GM18526 (cell line): Measurements from ENCODE around the gene RNF212.

ENCODE experiments used
- POLR2A ChIP-seq: IDR thresholded peaks from 3 replicates; pipeline ENCODE4 v1.6.1; 2011; ENCODE audit not compliant: insufficient read length; ENCODE audit errors: extremely low read depth

RNF212 gene

DNA sequence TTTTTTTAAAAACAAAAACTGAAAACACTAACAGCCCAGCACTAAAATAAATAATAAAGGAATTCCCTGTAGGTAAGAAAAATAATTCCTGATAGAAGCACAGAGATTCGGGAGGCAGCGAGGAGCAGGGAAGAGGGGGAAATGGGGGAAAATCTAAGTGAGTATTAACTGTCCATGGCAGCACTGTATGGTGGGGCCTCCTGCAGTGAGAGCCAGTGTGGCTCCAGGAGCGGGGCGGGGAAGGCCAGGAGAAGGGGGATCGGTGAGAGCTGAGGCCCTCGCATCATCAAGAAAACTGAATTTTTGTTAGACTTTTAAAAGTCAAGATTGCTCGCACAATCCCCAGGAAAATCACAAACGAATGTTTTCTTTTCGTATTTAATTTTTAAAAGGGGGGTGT is 14.1 kb downstream of the RNF212 start:
- TF ChIP-seq POLR2A: no peak

DNA sequence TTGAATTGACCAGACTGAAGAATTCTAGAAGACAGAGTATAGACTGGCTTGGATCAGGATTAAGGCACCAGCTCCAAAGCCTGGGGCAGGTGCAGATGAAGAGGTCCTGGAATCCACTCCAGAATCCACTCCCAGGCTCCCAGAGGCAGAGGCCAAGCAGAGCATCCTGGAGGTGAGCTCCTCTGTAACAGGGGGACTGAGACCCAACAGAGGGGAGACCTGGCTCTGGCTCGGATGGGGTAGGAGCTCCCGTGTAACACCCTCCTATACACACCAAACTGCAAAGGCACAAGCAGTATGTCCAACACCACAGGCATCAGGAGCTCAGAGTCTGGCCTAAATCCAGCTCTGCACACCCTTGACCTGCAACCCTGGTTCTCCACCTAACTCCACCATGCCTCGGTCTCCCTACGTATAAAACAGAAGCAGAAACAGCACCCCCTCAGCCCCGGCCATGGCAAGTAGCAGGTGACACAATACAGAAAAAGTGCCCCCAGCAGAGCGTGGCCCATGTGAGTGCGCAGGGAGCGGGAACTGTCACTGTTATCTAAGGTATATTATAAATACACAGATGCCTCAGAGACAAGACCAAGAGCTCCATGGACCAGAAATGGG is 14.9 kb downstream of the RNF212 start:
- TF ChIP-seq POLR2A: no peak

- no peak for TF ChIP-seq POLR2A
Observed at GRCh38 chr4:1097553-1097952, 15.8 kb downstream of the RNF212 start.

DNA sequence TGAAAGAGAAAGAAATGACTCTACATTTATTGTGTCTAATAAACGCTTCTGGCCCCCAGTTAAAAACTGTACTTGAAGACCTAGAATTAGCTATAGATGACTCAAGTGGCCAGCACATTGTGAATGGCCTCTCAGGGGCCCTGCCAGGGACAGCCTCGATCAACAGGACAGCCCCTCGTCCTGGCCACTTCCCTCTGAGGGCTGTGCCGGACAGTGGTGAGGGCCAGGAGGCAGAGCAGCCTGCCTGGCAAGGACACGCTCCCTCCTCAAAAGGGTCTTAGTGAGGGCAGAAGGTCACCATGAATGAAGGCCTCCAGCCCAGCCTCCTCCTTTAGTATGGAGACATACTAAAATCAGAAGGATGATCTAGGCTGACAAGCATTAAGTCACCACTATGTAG is 16.5 kb downstream of the RNF212 start:
- no peak for TF ChIP-seq POLR2A

DNA sequence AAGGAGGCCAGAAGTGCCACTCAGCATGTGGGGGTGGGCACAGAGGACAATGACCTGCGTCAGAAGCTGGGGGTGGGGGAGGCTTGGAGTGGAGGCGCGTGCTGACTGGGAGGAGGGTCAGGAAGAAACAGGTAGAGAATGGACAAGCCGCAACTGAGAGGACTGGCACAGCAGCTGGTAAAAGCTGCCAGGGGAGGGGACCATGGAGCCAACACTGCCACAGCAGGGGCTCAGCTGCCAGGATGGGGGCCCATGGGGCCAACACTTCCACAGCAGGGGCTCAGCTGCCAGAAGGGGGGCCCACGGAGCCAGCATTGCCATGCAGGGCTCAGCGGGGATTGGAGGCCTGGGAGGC is 19.1 kb downstream of the RNF212 start:
- TF ChIP-seq POLR2A: no peak

DNA sequence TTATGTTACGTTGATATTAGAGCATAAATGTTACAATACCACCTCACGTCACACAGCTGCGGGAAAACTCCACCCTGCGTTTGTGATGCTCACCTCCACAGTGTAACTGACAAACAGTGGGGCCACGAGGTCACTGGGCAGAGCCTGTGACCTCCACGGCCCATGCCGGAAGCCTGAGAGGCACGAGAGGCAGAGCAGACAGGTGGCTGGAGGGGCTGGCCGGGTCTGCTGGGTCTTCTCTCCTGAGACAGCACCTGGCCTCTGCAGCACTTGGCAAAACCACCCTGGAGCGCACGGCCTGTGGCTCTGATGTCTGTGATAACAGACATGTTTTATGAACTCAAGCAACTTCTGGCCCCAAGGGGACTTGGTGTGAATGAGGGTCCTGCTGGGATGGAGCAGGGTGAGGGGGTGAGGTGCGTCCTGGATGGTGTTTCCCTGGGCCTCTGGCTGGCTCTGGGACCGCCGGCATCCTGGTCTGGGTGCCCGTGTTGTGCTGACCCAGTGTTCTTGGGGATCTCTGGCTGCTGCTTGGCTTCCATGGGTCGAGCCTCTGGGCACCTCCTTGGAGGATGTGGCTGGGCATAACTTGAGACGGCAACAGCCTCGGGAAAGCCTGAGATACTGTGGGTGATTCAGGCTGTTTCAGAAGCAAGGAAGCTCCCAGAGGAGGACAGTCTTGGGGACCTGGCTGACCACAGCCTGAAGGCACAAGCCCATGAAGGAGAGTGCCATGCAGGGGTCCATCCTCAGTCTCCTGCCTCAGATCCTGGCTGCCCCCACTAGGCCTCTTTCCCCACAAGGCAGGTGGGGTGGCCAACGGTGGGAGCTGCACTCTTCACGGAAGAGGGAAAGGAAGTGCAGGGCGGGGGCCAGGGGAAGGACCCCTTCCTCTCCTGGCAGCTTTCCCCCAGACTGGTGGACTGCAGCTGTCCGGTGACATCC is 19.7 kb downstream of the RNF212 start:
- TF ChIP-seq POLR2A: no peak

DNA sequence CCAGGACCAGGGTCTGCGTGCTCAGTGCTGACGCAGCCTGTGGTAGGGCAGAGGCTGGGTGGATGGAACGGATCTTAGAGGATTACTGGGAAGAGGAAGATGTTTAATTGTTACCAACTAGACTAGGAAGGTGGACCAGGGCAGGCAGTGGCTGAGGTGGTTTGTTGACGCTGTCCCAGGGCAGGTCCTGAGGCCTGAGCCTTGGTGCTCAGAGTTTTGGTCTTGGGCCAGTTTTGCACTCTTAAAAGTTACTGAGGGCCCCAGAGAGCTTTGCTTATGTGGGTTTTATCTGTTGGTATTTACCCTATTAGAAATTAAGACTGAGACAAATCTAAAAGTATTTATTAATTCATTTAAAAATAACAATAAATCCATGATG is 20.4 kb downstream of the RNF212 start:
- no peak for TF ChIP-seq POLR2A

DNA sequence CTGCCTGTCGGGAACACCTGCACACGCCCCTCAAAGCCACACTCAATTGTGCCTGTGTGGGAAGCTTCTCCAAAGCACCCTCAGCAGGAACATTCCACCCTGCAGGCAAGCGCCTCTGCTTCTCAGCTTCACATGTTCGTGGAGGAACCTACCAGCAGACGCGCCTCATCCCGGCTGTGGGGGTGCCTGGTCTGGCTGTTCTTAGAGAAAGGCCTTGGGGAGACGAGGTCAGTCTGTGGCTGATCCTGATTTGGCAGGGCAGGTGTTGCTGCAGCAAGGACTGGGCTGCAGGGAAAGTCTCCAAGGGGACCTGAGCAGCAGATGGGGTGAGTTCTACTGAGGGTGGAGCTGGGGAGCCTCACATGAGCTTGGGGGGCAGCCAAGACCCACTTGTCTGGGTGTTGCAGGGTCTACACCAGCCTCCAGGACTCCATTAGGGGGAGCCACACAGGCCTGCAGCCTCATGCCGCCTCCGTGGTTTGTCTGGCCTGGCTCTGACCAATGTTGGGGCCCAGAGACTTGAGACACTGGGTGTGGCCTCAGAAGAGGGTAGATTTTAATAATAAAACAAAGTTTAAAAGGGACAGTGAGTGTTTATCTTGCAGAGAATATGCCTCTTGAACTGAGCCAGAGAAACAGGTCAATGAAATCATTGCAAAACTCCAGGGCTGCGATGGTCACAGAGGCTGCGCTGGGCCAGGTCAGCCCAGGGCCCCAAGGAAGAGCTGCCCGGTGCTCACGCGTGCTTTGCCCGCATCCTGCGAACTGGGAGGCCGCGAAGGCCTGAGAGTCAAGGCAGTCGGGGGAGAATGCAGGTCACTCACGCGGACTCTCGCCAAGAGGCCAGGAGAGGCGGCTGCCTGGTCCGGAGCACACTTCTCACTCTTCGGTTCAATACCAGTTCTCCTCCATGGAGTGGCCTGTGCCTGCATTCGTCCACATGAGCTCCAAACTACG is 21.1 kb downstream of the RNF212 start:
- no peak for TF ChIP-seq POLR2A

DNA sequence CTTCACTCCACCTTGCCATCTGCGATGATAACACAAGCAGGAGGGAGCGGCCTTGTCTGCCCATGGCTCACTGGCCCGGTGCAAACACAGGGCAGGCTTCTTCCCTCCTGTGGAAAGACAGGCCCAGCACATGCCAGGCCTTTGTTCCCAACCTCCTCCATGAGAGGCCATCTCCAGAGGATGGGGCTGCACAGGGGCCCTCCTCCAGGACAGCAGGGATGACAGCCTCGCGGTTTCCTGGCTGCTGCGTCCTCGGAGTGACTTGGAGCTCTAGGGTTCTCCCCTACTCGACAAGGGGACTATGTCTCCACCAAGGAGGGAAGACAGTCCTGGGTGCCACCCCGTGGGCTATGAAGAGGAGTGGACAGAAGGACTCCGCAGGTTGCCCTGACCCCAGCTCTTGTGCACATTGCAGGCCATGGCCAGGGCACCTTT is 21.8 kb downstream of the RNF212 start:
- TF ChIP-seq POLR2A: no peak

DNA sequence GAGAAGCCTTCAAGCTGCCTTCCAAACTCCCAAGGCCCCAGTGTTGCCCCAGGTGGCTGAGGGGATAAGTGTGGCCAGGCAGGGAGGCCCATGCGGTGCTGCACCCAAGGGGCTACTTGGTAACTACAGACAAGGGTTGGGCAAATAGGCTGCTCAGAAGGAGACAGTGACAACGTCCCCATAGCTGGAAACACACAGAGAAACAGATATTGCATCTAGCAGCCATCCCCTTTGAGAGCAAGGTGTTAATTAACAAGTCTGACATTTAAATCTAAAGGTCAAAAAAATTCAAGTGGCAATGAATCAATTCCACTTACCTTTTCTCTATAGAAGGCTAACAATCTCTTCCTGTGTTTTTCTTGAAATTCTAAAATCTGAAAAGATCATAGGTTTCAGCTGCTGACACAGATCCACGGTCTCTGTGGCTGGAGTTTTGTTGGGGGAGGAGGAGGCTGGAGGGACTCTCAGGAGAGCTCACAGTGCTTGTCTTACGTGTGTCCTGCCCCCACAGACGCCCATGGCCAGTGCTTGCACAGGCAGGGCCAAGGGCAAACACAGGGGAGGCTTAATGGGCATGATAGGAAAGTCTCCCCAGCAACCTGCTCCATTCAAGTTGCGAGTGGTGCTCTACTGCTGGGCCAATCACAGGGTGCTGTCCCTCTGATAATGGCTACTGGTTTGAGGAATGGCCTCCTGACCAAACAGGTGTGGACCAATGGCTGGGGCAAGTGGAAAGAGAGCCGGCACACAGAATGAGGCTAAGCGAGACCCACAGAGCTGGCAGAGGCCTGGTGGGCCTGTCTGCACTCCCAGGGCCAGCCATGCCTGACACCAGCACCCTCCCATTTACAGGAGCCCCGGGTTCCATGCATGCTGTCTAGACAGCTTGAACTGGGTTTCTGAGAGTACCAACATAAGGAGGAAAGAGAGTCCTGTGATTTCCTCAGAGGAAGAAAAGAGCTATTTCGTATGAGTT is 22.6 kb downstream of the RNF212 start:
- TF ChIP-seq POLR2A: no peak

DNA sequence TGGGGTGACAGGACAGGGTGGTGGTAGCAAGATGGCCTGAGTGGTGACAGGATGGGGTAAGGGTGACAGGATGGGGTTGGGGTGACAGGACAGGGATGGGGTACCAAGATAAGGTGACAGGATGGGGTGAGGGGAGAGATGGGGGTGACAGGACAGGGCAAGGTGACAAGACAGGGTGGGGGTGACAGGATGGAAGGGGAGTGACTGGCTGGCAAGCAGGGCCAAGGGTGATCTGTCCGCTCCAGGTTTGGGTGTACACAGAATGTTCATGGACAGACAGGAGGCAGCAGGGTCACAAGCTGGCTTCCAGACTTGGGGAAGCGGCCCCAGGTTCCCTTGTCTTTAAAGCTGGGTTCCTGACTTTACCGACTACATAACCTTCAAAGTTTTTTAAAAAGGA is 23.3 kb downstream of the RNF212 start:
- no peak for TF ChIP-seq POLR2A

DNA sequence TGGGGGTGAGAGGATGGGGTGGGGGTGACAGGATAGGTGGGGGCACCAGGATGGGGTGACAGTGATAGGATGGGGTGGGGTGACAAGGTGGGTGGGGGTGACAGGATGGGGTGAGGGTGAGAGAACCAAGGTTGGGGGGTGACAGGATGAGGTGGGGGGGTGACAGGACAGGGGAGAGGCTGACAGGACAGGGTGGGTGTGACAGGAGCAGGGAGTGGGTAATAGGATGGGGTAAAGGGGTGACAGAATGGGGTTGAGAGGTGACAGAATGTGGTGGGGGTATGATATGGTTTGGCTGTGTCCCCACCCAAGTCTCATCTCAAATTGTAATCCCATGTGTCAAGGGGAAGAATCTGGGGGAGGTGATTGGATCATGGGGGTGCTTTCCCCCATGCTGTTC is 26.0 kb downstream of the RNF212 start:
- TF ChIP-seq POLR2A: no peak

GRCh38 chr4:1086011-1086410 is 27.4 kb downstream of the RNF212 start:
- TF ChIP-seq POLR2A: no peak

GRCh38 chr4:1085404-1085799 is 28.0 kb downstream of the RNF212 start:
- no peak for TF ChIP-seq POLR2A
